Measurements from ENCODE around the gene UPF3A. TPM values are rescaled to one million over a fixed set of nuclear protein-coding genes. Genes with fewer than 3 reads are reported as not detected.
A peak's percentile ranks its signal among the peaks of the same experiment; 100 is the strongest.

UPF3A gene
- total and polyA plus RNA-seq, 9 of the 15 experiments (the other 6 are each of a cell fraction or from before 2014, with no cell fraction given): 15.6 to 76.5 (median 40.9) TPM

DNA sequence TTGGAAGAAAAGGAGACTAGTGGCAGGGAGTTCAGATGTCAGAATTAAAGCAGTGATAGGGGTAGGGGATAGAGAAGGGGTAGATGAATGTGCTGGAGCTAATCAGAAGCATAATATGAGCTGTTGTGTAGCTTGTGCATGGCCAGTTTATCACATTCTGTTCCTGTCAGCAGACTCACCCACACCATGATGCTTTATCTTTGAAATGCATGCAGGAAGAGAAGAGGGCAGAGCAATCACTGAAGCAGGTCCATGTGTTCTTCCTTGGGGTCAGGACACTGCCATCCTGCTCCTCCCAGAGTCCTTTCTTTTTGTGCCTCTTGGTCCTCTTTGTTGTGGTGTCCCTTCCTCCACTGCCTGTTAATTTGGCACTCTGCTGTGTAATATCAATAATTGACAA is 38.7 kb downstream of the UPF3A start (continued):
- TF ChIP-seq, protein P1, sequence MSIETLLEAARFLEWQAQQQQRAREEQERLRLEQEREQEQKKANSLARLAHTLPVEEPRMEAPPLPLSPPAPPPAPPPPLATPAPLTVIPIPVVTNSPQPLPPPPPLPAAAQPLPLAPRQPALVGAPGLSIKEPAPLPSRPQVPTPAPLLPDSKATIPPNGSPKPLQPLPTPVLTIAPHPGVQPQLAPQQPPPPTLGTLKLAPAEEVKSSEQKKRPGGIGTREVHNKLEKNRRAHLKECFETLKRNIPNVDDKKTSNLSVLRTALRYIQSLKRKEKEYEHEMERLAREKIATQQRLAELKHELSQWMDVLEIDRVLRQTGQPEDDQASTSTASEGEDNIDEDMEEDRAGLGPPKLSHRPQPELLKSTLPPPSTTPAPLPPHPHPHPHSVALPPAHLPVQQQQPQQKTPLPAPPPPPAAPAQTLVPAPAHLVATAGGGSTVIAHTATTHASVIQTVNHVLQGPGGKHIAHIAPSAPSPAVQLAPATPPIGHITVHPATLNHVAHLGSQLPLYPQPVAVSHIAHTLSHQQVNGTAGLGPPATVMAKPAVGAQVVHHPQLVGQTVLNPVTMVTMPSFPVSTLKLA (conservative IDR thresholded peaks at IDR 0.05): peak in 1 of 2 experiments; percentile 62; a peak in 2 of 4 replicates
- TF ChIP-seq HDAC3 (IDR thresholded peaks at IDR 0.05; ENCODE audit: borderline replicate concordance, partially characterized antibody): no peak
- TF ChIP-seq, protein P2, sequence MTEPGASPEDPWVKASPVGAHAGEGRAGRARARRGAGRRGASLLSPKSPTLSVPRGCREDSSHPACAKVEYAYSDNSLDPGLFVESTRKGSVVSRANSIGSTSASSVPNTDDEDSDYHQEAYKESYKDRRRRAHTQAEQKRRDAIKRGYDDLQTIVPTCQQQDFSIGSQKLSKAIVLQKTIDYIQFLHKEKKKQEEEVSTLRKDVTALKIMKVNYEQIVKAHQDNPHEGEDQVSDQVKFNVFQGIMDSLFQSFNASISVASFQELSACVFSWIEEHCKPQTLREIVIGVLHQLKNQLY (CRISPR knock-in tag; conservative IDR thresholded peaks at IDR 0.05): no peak
- TF ChIP-seq, protein P3, sequence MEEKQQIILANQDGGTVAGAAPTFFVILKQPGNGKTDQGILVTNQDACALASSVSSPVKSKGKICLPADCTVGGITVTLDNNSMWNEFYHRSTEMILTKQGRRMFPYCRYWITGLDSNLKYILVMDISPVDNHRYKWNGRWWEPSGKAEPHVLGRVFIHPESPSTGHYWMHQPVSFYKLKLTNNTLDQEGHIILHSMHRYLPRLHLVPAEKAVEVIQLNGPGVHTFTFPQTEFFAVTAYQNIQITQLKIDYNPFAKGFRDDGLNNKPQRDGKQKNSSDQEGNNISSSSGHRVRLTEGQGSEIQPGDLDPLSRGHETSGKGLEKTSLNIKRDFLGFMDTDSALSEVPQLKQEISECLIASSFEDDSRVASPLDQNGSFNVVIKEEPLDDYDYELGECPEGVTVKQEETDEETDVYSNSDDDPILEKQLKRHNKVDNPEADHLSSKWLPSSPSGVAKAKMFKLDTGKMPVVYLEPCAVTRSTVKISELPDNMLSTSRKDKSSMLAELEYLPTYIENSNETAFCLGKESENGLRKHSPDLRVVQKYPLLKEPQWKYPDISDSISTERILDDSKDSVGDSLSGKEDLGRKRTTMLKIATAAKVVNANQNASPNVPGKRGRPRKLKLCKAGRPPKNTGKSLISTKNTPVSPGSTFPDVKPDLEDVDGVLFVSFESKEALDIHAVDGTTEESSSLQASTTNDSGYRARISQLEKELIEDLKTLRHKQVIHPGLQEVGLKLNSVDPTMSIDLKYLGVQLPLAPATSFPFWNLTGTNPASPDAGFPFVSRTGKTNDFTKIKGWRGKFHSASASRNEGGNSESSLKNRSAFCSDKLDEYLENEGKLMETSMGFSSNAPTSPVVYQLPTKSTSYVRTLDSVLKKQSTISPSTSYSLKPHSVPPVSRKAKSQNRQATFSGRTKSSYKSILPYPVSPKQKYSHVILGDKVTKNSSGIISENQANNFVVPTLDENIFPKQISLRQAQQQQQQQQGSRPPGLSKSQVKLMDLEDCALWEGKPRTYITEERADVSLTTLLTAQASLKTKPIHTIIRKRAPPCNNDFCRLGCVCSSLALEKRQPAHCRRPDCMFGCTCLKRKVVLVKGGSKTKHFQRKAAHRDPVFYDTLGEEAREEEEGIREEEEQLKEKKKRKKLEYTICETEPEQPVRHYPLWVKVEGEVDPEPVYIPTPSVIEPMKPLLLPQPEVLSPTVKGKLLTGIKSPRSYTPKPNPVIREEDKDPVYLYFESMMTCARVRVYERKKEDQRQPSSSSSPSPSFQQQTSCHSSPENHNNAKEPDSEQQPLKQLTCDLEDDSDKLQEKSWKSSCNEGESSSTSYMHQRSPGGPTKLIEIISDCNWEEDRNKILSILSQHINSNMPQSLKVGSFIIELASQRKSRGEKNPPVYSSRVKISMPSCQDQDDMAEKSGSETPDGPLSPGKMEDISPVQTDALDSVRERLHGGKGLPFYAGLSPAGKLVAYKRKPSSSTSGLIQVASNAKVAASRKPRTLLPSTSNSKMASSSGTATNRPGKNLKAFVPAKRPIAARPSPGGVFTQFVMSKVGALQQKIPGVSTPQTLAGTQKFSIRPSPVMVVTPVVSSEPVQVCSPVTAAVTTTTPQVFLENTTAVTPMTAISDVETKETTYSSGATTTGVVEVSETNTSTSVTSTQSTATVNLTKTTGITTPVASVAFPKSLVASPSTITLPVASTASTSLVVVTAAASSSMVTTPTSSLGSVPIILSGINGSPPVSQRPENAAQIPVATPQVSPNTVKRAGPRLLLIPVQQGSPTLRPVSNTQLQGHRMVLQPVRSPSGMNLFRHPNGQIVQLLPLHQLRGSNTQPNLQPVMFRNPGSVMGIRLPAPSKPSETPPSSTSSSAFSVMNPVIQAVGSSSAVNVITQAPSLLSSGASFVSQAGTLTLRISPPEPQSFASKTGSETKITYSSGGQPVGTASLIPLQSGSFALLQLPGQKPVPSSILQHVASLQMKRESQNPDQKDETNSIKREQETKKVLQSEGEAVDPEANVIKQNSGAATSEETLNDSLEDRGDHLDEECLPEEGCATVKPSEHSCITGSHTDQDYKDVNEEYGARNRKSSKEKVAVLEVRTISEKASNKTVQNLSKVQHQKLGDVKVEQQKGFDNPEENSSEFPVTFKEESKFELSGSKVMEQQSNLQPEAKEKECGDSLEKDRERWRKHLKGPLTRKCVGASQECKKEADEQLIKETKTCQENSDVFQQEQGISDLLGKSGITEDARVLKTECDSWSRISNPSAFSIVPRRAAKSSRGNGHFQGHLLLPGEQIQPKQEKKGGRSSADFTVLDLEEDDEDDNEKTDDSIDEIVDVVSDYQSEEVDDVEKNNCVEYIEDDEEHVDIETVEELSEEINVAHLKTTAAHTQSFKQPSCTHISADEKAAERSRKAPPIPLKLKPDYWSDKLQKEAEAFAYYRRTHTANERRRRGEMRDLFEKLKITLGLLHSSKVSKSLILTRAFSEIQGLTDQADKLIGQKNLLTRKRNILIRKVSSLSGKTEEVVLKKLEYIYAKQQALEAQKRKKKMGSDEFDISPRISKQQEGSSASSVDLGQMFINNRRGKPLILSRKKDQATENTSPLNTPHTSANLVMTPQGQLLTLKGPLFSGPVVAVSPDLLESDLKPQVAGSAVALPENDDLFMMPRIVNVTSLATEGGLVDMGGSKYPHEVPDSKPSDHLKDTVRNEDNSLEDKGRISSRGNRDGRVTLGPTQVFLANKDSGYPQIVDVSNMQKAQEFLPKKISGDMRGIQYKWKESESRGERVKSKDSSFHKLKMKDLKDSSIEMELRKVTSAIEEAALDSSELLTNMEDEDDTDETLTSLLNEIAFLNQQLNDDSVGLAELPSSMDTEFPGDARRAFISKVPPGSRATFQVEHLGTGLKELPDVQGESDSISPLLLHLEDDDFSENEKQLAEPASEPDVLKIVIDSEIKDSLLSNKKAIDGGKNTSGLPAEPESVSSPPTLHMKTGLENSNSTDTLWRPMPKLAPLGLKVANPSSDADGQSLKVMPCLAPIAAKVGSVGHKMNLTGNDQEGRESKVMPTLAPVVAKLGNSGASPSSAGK (IDR thresholded peaks at IDR 0.05): 0 out of 2 replicates have a peak, but pooled peaks have one; percentile 12
- TF ChIP-seq L3MBTL2 (IDR thresholded peaks at IDR 0.05): no peak
- TF ChIP-seq CBX5 (IDR thresholded peaks at IDR 0.05; ENCODE audit: borderline replicate concordance, low read depth): no peak
- no peak for TF ChIP-seq RNF2 (IDR thresholded peaks at IDR 0.05)
- no peak for TF ChIP-seq PURB (CRISPR knock-in tag; IDR thresholded peaks at IDR 0.05; ENCODE audit: low read depth)
- TF ChIP-seq FOXM1 (IDR thresholded peaks at IDR 0.05; ENCODE audit: low read depth): no peak
- TF ChIP-seq FOXM1 (CRISPR knock-in tag; IDR thresholded peaks at IDR 0.05; ENCODE audit: low read depth): no peak
- no peak for TF ChIP-seq TAF1 (IDR thresholded peaks at IDR 0.05; ENCODE audit: control insufficient read depth, extremely low read depth, insufficient read depth, low read length, severe bottlenecking)
- 0 out of 2 replicates have a peak, but pooled peaks have one; percentile 27 for TF ChIP-seq EGR1 (conservative IDR thresholded peaks at IDR 0.05)
- TF ChIP-seq, protein P4, sequence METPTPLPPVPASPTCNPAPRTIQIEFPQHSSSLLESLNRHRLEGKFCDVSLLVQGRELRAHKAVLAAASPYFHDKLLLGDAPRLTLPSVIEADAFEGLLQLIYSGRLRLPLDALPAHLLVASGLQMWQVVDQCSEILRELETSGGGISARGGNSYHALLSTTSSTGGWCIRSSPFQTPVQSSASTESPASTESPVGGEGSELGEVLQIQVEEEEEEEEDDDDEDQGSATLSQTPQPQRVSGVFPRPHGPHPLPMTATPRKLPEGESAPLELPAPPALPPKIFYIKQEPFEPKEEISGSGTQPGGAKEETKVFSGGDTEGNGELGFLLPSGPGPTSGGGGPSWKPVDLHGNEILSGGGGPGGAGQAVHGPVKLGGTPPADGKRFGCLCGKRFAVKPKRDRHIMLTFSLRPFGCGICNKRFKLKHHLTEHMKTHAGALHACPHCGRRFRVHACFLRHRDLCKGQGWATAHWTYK (CRISPR knock-in tag; IDR thresholded peaks at IDR 0.05): no peak

Data from K562 (cell line).